ENCODE measurements around the gene TANGO2. TPM values are rescaled to one million over a fixed set of nuclear protein-coding genes. Genes with fewer than 3 reads are reported as not detected.
A peak's percentile ranks its signal among the peaks of the same experiment; 100 is the strongest.

TANGO2 gene
- polyA plus RNA-seq, 1 of the 3 experiments (the other 2 are of a cell fraction) = 20.7 TPM

DNA sequence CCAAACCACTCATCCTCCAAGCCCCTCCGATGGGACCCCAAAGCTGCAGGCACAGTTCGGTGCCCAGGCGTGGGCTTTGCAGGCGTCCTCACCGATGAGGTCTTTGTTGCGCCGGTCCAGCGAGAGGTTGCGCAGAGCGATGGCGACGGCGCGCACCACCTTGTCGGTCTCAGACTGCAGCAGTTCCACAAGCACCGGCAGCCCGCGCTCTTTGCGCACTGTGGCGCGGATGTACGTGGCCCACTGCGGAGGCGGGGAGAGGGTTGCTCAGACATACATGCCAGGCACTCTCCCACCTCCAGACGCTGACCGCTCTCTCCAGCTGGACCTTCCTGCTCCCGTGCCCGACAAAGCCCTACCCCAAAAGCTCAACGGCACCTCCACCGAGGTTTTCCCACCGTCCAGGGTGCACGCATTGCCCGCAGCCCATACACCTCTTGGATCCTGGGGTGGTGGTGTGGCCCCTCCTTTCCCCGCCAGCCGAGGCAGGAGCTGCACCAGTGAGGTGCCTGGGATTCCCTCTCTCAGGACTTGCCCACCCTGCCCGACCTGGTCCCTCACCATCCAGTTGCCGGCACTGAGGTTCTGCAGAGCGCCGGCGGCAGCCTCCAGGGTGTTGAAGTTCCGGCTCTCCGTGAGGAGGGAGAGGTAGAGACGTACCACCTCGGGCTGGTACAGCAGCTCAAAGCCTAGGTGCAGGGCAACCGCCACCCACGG lies 47.2 kb upstream of the TANGO2 start:
- TF ChIP-seq, protein P1, sequence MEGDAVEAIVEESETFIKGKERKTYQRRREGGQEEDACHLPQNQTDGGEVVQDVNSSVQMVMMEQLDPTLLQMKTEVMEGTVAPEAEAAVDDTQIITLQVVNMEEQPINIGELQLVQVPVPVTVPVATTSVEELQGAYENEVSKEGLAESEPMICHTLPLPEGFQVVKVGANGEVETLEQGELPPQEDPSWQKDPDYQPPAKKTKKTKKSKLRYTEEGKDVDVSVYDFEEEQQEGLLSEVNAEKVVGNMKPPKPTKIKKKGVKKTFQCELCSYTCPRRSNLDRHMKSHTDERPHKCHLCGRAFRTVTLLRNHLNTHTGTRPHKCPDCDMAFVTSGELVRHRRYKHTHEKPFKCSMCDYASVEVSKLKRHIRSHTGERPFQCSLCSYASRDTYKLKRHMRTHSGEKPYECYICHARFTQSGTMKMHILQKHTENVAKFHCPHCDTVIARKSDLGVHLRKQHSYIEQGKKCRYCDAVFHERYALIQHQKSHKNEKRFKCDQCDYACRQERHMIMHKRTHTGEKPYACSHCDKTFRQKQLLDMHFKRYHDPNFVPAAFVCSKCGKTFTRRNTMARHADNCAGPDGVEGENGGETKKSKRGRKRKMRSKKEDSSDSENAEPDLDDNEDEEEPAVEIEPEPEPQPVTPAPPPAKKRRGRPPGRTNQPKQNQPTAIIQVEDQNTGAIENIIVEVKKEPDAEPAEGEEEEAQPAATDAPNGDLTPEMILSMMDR (IDR thresholded peaks at IDR 0.05) = no peak
- TF ChIP-seq GABPA (IDR thresholded peaks at IDR 0.05; ENCODE audit: low read depth) = no peak
- no peak for TF ChIP-seq ELF1 (IDR thresholded peaks at IDR 0.05)
- Histone ChIP-seq H3K4me2 (no peak overlapping the region), H3K36me3 (replicated peaks in 1 of 2; ENCODE audit: control insufficient read depth in 1 of 2, insufficient read depth in 2 of 2, low read length in 1 of 2) (peaks cover 0 to 50% of the 10 kb centered on the region in 2 experiments), H3K9ac (no peak overlapping the region), H3K27ac (ENCODE audit: low read depth in 2 of 2, low read length in 1 of 2) (no peak overlapping the region; a peak in 1 of 4 replicates), H3K9me2 (no peaks in the 10 kb centered on the region), H2AFZ (ENCODE audit: low read depth) (no peak overlapping the region), H3K4me3 (ENCODE audit: low read depth in 2 of 2, low read length in 1 of 2) (no peak overlapping the region), H3K4me1 (ENCODE audit: control insufficient read depth in 1 of 2, insufficient read depth in 2 of 2, low read depth in 1 of 2, low read length in 1 of 2) (peaks cover 0 to 31% of the 10 kb centered on the region in 2 experiments; a peak in 1 of 4 replicates), H4K20me1 (ENCODE audit: insufficient read depth) (0 out of 2 replicates have a peak, but pooled peaks cover 6% of the 10 kb centered on the region), H3F3A (replicated peaks; ENCODE audit: insufficient read depth) (peaks cover 4% of the 10 kb centered on the region), H3K27me3 (ENCODE audit: insufficient read depth) (no peaks in the 10 kb centered on the region), H3K9me3 (no peaks in the 10 kb centered on the region), H3K79me2 (ENCODE audit: insufficient read depth) (no peaks in the 10 kb centered on the region)
- POLR2A ChIA-PET = interaction anchor here (6.7 kb wide), 1 partner anchor 40 kb away, joined by 63 read pairs; no protein-coding TSS in a partner anchor
- CTCF ChIA-PET = interaction anchor here (0.7 to 16.4 kb wide), 9 partner anchors 10 to 48 kb away, joined by 3 to 501 read pairs (median 4); no protein-coding TSS in a partner anchor
- WGBS (ENCODE audit: low lambda C conversion rate) = 98% methylated on average over 24 of the region's 46 CpGs
- DNase-seq = no peak

DNA sequence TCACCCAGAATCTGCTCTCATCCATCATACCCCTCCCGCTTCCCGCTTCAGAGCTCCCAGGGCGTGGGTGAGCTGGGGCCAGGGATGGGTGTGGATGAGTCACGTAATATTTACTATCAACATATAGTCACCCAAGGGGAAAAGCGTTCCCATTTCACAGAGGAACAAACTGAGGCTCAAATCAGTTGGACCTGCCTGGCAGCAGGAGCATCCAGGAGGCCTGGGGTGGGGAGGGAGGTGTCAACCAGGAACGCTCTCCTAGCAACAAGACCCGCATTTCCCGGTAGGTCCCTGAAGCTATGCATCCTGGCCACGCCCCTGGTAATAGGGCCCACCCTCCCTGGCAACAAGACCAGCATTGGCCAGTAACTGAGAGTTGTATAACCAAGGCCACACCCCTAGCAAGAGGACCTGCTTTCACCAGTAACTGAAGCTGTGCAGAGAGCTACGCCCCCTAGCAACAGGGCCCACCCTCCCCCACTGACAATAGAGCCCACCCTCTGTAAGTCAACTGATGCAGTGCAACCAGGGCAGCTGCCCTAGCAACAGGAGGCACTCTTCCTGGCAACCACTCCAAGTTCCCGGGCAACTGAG lies 46.5 kb upstream of the TANGO2 start:
- 86% methylated on average over 10 of the region's 11 CpGs for WGBS (ENCODE audit: low lambda C conversion rate)
- no peak overlapping the region for H3K4me3 ChIP-seq (ENCODE audit: low read depth in 2 of 2, low read length in 1 of 2)
- H3K9me3 ChIP-seq = no peaks in the 10 kb centered on the region
- 0 out of 2 replicates have a peak, but pooled peaks cover 6% of the 10 kb centered on the region for H4K20me1 ChIP-seq (ENCODE audit: insufficient read depth)
- ChIA-PET POLR2A (interaction anchor here (1.0 to 6.7 kb wide), 3 partner anchors 12 to 40 kb away, joined by 5 to 63 read pairs (median 6); no protein-coding TSS in a partner anchor), CTCF (interaction anchor here (0.7 to 16.4 kb wide), 9 partner anchors 10 to 110 kb away, joined by 3 to 501 read pairs (median 5); no protein-coding TSS in a partner anchor)
- no peaks in the 10 kb centered on the region for H3K27me3 ChIP-seq (ENCODE audit: insufficient read depth)
- H2AFZ ChIP-seq (ENCODE audit: low read depth) = no peak overlapping the region
- no peak overlapping the region for H3K9ac ChIP-seq
- H3K36me3 ChIP-seq (replicated peaks in 1 of 2; ENCODE audit: control insufficient read depth in 1 of 2, insufficient read depth in 2 of 2, low read length in 1 of 2) = peaks cover 0 to 50% of the 10 kb centered on the region in 2 experiments
- no peak for TF ChIP-seq TAF1 (IDR thresholded peaks at IDR 0.05; ENCODE audit: borderline replicate concordance, low read depth, low read length)
- peak; percentile 50; the same call in 1 of the 2 replicates for TF ChIP-seq RCOR1 (IDR thresholded peaks at IDR 0.05; ENCODE audit: low read length)
- no peak for TF ChIP-seq TCF12 (IDR thresholded peaks at IDR 0.05)
- TF ChIP-seq CHD2 (IDR thresholded peaks at IDR 0.05; ENCODE audit: low read length, partially characterized antibody) = peak; percentile 18
- no peak overlapping the region for H3K4me2 ChIP-seq
- H3K79me2 ChIP-seq (ENCODE audit: insufficient read depth) = no peaks in the 10 kb centered on the region
- H3K4me1 ChIP-seq (ENCODE audit: control insufficient read depth in 1 of 2, insufficient read depth in 2 of 2, low read depth in 1 of 2, low read length in 1 of 2) = peaks cover 0 to 31% of the 10 kb centered on the region in 2 experiments; a peak in 1 of 4 replicates
- peak overlapping the region in 1 of 2 experiments; percentile 12; a peak in 2 of 4 replicates for H3K27ac ChIP-seq (ENCODE audit: low read depth in 2 of 2, low read length in 1 of 2)
- H3F3A ChIP-seq (replicated peaks; ENCODE audit: insufficient read depth) = peaks cover 4% of the 10 kb centered on the region
- peak; percentile 91 for DNase-seq
- H3K9me2 ChIP-seq = no peaks in the 10 kb centered on the region
